GM19025 (cell line): ENCODE data around the gene BLMH.

Source experiments
- ATAC-seq: cut with Tn5 transposase; IDR thresholded peaks from one replicate; pipeline ENCODE4 v1.9.1; 2021; ENCODE audit warnings: mild to moderate bottlenecking, low read depth, moderate library complexity; ENCODE audit not compliant: unreplicated experiment

Gene BLMH

DNA sequence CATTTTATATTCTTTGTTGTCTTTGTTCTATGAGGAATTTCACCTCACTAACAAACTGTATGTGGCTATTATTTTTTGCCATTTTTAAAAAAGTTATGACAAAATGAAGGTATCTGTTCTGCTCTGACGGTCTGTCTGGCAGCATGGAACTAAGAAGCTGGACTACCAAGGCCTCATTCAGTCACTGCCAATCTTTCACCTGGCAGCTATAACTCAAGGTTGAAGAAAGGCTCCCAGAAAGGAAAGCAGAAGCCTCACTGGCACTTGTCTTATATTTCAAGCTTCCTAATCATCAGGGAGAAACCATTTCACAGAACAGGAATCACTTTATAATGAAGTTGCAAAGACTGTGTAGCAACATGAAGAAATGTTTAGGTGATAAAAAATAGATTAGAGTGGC, 37.6 kb downstream of the BLMH start:
- ATAC-seq, result no peak

DNA sequence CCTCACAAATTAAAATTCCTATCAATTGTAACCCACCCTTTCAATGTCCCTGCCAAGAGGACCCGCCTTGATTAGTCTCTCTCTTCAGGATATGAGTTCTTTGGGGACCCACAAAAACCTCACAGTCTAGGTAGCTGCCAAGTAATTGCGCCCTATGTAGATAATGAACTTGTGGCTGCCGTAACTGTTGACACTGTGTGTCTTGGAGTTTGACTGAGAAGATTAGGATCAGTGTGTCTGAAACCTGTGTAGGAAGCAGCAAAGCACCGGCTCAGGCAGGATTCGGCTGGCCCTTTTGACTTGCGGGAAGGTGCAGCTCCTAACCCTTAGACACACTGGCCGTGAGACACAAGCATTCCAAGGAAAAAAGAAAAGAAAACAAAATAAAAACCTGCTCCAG, 38.4 kb downstream of the BLMH start:
- ATAC-seq, result no peak

- ATAC-seq, result no peak
Measured at GRCh38 chr17:30251931-30252330, 39.8 kb downstream of the BLMH start.

- no peak for ATAC-seq
Measured at GRCh38 chr17:30249460-30249859, 42.3 kb downstream of the BLMH start.

GRCh38 chr17:30248786-30249185, 43.0 kb downstream of the BLMH start:
- ATAC-seq, result no peak

GRCh38 chr17:30246460-30246859, 45.3 kb downstream of the BLMH start:
- no peak for ATAC-seq

- ATAC-seq, result no peak
Measured at GRCh38 chr17:30244853-30245385, 46.8 kb downstream of the BLMH start.

DNA sequence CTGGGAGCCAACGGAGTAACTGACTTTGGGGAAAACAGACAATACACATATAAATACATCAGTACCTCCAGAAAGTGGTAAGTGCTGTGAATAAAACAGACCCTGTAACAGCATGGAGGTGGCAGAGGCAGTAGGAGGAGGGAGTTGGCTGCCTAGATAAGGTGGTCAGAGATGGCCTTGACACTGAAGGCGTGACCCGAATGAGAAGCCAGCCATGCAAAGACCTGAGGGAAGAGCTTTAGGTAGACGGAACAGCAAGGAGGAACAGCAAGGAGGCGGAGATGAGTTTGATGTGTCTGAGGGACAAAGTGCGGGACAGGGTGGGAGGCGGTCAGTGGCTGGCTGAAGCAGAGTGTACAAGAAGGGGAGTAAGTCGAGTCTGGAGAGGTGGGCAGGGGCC, 48.2 kb downstream of the BLMH start:
- no peak for ATAC-seq

GRCh38 chr17:30243002-30243401, 48.7 kb downstream of the BLMH start:
- ATAC-seq, result no peak

GRCh38 chr17:30241051-30241450, 50.7 kb downstream of the BLMH start:
- no peak for ATAC-seq

DNA sequence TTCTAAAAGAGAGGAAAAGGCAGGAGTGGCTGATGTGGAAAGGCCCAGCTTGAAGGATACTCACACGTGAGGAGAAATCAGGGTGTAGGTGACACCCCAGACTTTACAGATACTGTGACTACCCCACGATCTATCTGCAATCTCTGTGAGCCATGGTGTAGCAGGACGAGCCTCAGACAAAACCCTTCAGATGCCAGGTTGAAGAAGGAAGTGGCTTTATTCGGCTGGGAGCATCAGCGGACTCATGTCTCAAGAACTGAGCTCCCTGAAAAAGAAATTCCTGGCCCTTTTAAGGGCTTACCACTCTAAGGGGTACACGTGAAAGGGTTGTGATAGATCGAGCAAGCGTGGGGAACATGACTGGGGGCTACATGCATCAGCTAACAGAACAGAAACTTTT, 51.6 kb downstream of the BLMH start:
- no peak for ATAC-seq

DNA sequence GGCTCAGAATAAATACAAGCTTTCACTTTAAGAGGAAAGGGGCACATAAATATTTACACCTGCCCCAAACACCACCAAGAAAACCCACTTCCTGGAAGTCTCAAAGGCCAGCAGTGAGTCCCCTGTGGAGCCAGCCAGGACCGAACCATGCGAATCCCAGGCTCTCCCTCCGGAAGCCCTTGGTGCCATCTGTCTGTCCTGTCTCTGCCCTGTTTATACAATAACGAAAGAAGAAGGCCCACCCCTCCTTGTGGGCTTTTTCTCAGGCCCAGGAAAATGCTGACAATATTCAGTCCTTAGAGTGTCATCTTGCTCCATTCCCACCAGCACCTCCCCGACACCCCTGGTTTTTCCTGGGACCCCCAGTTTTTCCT, 52.7 kb downstream of the BLMH start:
- no peak for ATAC-seq

GRCh38 chr17:30238387-30239088, 53.2 kb downstream of the BLMH start:
- no peak for ATAC-seq

DNA sequence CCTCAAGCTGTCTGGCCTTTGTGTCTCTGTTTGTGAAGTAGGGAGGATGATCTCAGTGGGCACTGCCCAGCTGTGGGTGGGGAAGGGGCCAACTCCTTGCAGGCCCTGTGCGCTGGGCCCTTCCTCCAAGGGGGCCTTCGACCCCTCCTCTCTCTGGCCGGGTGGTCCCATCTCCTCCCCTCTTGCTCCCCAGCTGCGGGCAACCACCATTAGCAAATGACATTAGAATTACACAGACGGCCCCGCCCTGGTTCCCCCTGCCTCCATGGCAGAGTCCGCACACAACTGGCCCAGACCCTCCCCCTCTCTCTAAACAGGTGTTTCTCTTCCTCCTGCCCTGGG, 53.8 kb downstream of the BLMH start:
- ATAC-seq, result no peak

GRCh38 chr17:30237296-30238002, 54.3 kb downstream of the BLMH start:
- no peak for ATAC-seq

GRCh38 chr17:30236766-30237165, 55.0 kb downstream of the BLMH start:
- ATAC-seq, result no peak

DNA sequence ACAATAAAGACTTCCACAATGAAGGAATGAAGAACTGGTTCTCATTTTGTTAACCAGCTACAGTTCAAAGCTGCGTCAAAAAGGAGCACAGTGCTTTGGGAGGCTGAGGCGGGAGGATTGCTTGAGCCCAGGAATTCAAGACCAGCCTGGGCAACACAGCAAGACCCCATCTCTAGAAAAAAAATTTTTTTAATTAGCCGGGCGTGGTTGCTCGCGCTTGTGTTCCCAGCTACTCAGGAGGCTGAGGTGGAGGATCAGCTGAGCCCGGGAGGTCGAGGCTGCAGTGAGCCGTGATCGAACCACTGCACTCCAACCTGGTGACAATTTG, 55.5 kb downstream of the BLMH start:
- ATAC-seq, result no peak

DNA sequence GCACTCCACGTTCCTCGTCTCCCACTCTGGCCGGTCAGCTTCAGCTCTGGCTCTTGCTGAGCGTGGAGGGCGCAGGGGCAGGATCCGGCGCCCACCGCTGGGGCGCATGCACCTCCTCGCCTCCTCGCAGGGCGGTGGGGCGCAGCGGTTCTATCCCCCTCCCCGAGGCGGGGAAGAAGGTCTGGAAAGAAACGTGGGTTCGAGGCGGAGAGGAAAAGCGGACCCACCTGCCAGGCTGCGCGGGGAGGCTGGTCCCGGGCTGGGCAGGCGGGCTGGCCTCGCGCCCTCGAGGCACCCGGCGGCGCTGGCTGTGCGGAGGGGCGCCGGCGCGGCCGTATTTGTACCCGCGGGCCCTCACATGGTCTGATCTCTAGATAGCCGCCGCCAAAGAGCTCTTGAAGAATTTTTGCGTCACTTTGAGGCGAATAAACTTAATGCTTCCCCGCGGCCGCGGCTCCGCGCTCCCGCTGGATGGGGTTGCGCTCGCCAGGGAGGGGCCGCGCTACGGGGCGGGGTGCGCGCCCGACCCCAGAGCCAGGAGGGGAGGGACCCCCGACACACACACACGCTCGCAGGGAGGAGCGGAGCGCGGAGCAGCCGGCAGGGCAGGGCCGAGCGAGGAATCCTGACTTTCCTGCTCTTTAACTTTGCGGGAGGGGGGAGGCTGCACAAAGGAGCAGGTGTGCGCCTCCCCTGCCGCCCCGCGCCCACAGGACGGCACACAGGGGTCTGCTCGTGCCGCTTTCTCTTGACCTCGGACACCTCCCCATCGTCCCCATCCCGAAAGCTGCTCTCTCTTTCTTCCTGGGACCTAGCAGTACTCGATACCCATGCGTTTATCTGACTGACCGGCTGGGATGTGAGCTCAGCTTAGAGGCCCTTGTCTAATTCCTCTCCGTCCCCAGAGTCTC, 56.1 kb downstream of the BLMH start, which contains the start of gene SLC6A4:
Gene SLC6A4, minus strand, starts transcription at position 312 of the 911 bp plus-strand sequence. CDS start 13,739 bp downstream, outside the sequence.
- no peak for ATAC-seq

DNA sequence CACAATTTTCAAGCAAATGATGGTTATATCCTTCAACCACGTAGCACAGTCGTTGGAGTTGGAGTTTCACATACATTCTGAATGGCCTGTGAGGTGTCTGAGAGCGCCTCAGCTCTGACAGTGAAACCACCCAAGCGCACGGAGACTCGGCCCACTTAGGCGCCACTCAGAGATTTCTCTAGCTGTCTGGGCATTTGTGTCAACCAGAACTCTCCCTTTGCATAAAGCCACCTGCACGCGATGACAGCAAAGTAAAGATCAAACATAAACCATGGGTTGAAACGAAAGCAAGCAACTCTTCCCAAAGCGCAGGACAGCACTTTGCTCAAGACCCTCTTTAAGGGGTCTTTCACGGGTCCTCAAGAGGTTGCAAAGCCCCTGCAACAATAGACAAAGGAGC, 56.8 kb downstream of the BLMH start:
- ATAC-seq, result no peak

- no peak for ATAC-seq
Measured at GRCh38 chr17:30234296-30234695, 57.4 kb downstream of the BLMH start.

DNA sequence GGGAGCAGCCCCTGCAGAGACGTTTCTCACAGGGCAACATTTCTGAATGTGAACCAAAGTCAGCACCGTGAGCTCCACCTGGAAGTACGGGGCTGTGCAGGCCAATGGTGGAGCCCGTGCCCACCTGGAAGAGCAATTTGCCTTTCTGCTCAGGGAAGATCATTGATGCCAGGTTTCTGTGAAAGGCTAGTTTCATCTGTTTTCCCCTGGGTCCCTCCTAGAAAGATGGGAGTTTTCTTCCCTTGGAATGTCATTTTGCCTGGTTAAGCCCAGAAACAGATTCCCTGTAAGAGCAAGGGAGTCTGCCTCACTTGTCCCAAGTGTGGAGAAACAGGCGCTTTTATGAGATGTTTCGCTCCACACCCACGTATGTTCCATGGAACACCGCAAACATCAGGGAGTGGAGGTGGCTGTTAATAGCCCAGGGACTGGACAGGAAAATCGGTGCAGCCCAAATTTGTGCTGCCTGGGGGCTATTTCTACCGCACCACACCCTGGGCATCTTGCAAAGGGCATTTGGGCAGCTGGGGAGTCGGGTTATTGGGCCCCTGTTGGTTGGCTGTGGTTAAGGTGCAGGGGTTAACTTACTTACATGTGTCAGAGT, 58.8 kb downstream of the BLMH start:
- ATAC-seq, result no peak
